SK-N-SH treated with all-trans-retinoic acid at 6 μM for 48 hours (cell line): ENCODE results near the gene CMIP.

Source experiments
- ARNTL ChIP-seq: fragments of 450-650 bp; formaldehyde crosslinking; IDR thresholded peaks from 2 replicates; pipeline ENCODE4 v1.5.0; 2020; ENCODE audit warnings: low read depth, mild to moderate bottlenecking, moderate library complexity, borderline replicate concordance
- CSDC2 ChIP-seq: fragments of 250-450 bp; sonication (Bioruptor Pico); IDR thresholded peaks from 2 replicates; pipeline ENCODE4 v1.5.0; 2020; ENCODE audit warnings: mild to moderate bottlenecking, moderate library complexity
- RARB ChIP-seq: fragments of 250-450 bp; sonication (Bioruptor Pico); IDR thresholded peaks from 2 replicates; pipeline ENCODE4 v1.8.0; 2021; ENCODE audit warnings: mild to moderate bottlenecking, moderate library complexity
- TCF4 ChIP-seq: fragments of 250-450 bp; sonication (Bioruptor Pico); IDR thresholded peaks from 2 replicates; pipeline ENCODE4 v1.8.0; 2021; ENCODE audit warnings: mild to moderate bottlenecking, moderate library complexity, borderline replicate concordance
- ZFP3 ChIP-seq: fragments of 250-450 bp; sonication (Bioruptor Pico); IDR thresholded peaks from 2 replicates; pipeline ENCODE4 v1.5.0; 2020; ENCODE audit warnings: mild to moderate bottlenecking, moderate library complexity
- ZFP30 ChIP-seq: fragments of 450-650 bp; formaldehyde crosslinking; IDR thresholded peaks from 2 replicates; pipeline ENCODE4 v1.5.0; 2022; ENCODE audit warnings: mild to moderate bottlenecking, moderate library complexity
- ZNF8 ChIP-seq: fragments of 450-650 bp; formaldehyde crosslinking; IDR thresholded peaks from 2 replicates; pipeline ENCODE4 v1.5.0; 2020; ENCODE audit warnings: mild to moderate bottlenecking, moderate library complexity
- TF ChIP-seq, protein P1 (sequence below): fragments of 250-450 bp; sonication (Bioruptor Pico); IDR thresholded peaks from 2 replicates; pipeline ENCODE4 v1.8.0; 2021; ENCODE audit warnings: low read depth, mild to moderate bottlenecking, moderate library complexity, borderline replicate concordance
- TF ChIP-seq, protein P2 (sequence below): fragments of 250-450 bp; sonication (Bioruptor Pico); IDR thresholded peaks from 2 replicates; pipeline ENCODE4 v1.8.0; 2020; ENCODE audit warnings: mild to moderate bottlenecking, moderate library complexity, borderline replicate concordance
- TF ChIP-seq, protein P3 (sequence below): fragments of 250-450 bp; sonication (Bioruptor Pico); IDR thresholded peaks from 2 replicates; pipeline ENCODE4 v1.5.1; 2021; ENCODE audit warnings: mild to moderate bottlenecking, moderate library complexity

DNA sequence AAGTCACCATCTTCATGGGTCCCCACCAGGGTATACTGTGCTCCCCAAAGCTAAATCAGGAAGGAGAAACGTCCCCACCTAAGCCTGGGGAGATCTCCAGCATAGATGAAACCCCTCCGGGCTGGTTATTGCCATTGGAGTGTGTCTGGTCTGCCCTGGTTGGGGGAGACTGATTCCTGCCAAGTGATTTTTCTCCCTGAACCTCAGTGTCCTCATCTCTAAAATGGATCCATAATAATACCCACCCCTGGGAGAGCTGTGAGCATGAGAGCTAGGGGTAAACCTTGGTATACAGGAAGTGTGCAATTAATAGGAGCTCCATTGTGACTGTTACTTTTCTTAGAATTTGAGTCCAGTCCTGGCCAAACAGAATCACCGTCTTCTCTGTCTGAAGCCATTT, 111.1 kb downstream of the CMIP start:
- TF ChIP-seq ZFP3 (CRISPR knock-in tag) (no peak), ARNTL (CRISPR knock-in tag) (no peak), ZFP30 (CRISPR knock-in tag) (no peak), RARB (no peak), CSDC2 (CRISPR knock-in tag) (no peak), ZNF8 (no peak), TCF4 (no peak)
- TF ChIP-seq, protein P1, sequence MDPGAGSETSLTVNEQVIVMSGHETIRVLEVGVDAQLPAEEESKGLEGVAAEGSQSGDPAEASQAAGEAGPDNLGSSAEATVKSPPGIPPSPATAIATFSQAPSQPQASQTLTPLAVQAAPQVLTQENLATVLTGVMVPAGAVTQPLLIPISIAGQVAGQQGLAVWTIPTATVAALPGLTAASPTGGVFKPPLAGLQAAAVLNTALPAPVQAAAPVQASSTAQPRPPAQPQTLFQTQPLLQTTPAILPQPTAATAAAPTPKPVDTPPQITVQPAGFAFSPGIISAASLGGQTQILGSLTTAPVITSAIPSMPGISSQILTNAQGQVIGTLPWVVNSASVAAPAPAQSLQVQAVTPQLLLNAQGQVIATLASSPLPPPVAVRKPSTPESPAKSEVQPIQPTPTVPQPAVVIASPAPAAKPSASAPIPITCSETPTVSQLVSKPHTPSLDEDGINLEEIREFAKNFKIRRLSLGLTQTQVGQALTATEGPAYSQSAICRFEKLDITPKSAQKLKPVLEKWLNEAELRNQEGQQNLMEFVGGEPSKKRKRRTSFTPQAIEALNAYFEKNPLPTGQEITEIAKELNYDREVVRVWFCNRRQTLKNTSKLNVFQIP (CRISPR knock-in tag): no peak
- TF ChIP-seq, protein P2, sequence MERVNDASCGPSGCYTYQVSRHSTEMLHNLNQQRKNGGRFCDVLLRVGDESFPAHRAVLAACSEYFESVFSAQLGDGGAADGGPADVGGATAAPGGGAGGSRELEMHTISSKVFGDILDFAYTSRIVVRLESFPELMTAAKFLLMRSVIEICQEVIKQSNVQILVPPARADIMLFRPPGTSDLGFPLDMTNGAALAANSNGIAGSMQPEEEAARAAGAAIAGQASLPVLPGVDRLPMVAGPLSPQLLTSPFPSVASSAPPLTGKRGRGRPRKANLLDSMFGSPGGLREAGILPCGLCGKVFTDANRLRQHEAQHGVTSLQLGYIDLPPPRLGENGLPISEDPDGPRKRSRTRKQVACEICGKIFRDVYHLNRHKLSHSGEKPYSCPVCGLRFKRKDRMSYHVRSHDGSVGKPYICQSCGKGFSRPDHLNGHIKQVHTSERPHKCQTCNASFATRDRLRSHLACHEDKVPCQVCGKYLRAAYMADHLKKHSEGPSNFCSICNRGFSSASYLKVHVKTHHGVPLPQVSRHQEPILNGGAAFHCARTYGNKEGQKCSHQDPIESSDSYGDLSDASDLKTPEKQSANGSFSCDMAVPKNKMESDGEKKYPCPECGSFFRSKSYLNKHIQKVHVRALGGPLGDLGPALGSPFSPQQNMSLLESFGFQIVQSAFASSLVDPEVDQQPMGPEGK (CRISPR knock-in tag): no peak
- TF ChIP-seq, protein P3, sequence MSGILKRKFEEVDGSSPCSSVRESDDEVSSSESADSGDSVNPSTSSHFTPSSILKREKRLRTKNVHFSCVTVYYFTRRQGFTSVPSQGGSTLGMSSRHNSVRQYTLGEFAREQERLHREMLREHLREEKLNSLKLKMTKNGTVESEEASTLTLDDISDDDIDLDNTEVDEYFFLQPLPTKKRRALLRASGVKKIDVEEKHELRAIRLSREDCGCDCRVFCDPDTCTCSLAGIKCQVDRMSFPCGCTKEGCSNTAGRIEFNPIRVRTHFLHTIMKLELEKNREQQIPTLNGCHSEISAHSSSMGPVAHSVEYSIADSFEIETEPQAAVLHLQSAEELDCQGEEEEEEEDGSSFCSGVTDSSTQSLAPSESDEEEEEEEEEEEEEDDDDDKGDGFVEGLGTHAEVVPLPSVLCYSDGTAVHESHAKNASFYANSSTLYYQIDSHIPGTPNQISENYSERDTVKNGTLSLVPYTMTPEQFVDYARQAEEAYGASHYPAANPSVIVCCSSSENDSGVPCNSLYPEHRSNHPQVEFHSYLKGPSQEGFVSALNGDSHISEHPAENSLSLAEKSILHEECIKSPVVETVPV (CRISPR knock-in tag): no peak
